K562 (cell line): ENCODE data around the gene GJE1. TPM values are rescaled to one million over a fixed set of nuclear protein-coding genes. Genes with fewer than 3 reads are reported as not detected.
A peak's percentile ranks its signal among the peaks of the same experiment; 100 is the strongest.

Source experiments
- ATF1 ChIP-seq, 2 experiments: fragments of 450-650 bp in 1 of 2; IDR thresholded peaks; 2 replicates each; pipeline ENCODE4 v1.6.1; 2016; ENCODE audit warnings: missing compliant biosample characterization in 1 of 2, missing genetic modification characterization in 1 of 2
- FOSL1 ChIP-seq: fragments of 200-800 bp; sonication (Bioruptor generic); conservative IDR thresholded peaks from 2 replicates; pipeline ENCODE4 v1.6.1; 2016; ENCODE audit warnings: missing genetic modification characterization, missing compliant biosample characterization
- HNRNPUL1 ChIP-seq: fragments of 200-400 bp; formaldehyde crosslinking; IDR thresholded peaks from 2 replicates; pipeline ENCODE4 v1.6.1; 2017; ENCODE audit warnings: low read length
- MCM2 ChIP-seq: fragments of 450-650 bp; IDR thresholded peaks from 2 replicates; pipeline ENCODE4 v1.6.1; 2017; ENCODE audit warnings: low read depth, mild to moderate bottlenecking
- MYBL2 ChIP-seq, 2 experiments: fragments of 450-650 bp in 1 of 2; sonication (generic) in 1 of 2; formaldehyde crosslinking in 1 of 2; IDR thresholded peaks; 2 replicates each; pipeline versions ENCODE4 v1.6.1 to v1.8.1; 2017 to 2022; ENCODE audit warnings: borderline replicate concordance in 1 of 2, inconsistent platforms in 1 of 2, low read depth in 1 of 2, mild to moderate bottlenecking in 1 of 2, missing genetic modification reagents in 1 of 2, moderate library complexity in 1 of 2
- MYC ChIP-seq, 2 experiments: fragments of 250-450 bp in 1 of 2; sonication (Bioruptor Pico) in 1 of 2; IDR thresholded peaks; 2 replicates each; pipeline versions ENCODE4 v1.5.1 to v1.6.1; 2012 to 2021; ENCODE audit warnings: low read depth in 2 of 2, borderline replicate concordance in 1 of 2, improper control_type of control experiment in 1 of 2, low read length in 1 of 2, mild to moderate bottlenecking in 1 of 2, moderate library complexity in 1 of 2
- NELFE ChIP-seq: IDR thresholded peaks from 2 replicates; pipeline ENCODE4 v1.6.1; 2011; ENCODE audit warnings: mild to moderate bottlenecking; ENCODE audit not compliant: insufficient read depth, insufficient read length
- PHB ChIP-seq: fragments of 250-450 bp; sonication (Bioruptor Pico); IDR thresholded peaks from 2 replicates; pipeline ENCODE4 v1.5.0; 2021
- PTRF ChIP-seq: fragments of 450-650 bp; IDR thresholded peaks from 2 replicates; pipeline ENCODE4 v1.6.1; 2016; ENCODE audit warnings: mild to moderate bottlenecking, missing genetic modification characterization, missing compliant biosample characterization
- SNRNP70 ChIP-seq: fragments of 200-400 bp; formaldehyde crosslinking; optimal IDR thresholded peaks from 2 replicates; pipeline ENCODE3; 2017; ENCODE audit warnings: low read depth, low read length
- STAT5A ChIP-seq: IDR thresholded peaks from 2 replicates; pipeline ENCODE4 v1.6.1; 2012; ENCODE audit warnings: low read length, inconsistent platforms, borderline replicate concordance
- ZBTB12 ChIP-seq: fragments of 250-450 bp; sonication (Bioruptor Pico); IDR thresholded peaks from 2 replicates; pipeline ENCODE4 v1.4.0; 2020
- ZNF217 ChIP-seq: sonication (generic); formaldehyde crosslinking; IDR thresholded peaks from 2 replicates; pipeline ENCODE4 v1.8.0; 2022; ENCODE audit warnings: mild to moderate bottlenecking, missing genetic modification reagents
- ZNF347 ChIP-seq: fragments of 450-650 bp; formaldehyde crosslinking; IDR thresholded peaks from 2 replicates; pipeline ENCODE4 v1.4.0; 2020; ENCODE audit warnings: low read depth, mild to moderate bottlenecking, moderate library complexity
- ZNF384 ChIP-seq: IDR thresholded peaks from 2 replicates; pipeline ENCODE4 v1.6.1; 2012; ENCODE audit warnings: low read depth, low read length, improper control_type of control experiment
- ZNF699 ChIP-seq: fragments of 250-450 bp; sonication (Bioruptor Pico); IDR thresholded peaks from 2 replicates; pipeline ENCODE4 v1.8.0; 2021; ENCODE audit warnings: mild to moderate bottlenecking, moderate library complexity; ENCODE audit not compliant: insufficient replicate concordance
- ZNF717 ChIP-seq: fragments of 250-450 bp; sonication (Bioruptor Pico); IDR thresholded peaks from 2 replicates; pipeline ENCODE4 v1.5.0; 2021
- ZNF764 ChIP-seq: fragments of 250-450 bp; sonication (Bioruptor Pico); IDR thresholded peaks from 2 replicates; pipeline ENCODE4 v1.4.0; 2020; ENCODE audit warnings: low read depth, mild to moderate bottlenecking, moderate library complexity
- polyA plus RNA-seq, 8 experiments: library from polyadenylated mRNA; depleted of rRNA in 4 of 8; stranded (reverse) in 5 of 8; unstranded in 3 of 8; fragments of >200 nt; fragmentation: Nextera tagmentation in 2 of 8; fragmentation: Illumina TruSeq in 1 of 8; extraction: Ambion mirVana in 2 of 8; extraction: Trizol in 1 of 8; gene quantifications; 2 replicates each; pipeline versions ENCODE4 v1.2.1 to v1.2.3, GENCODE V29; 2011 to 2014; ENCODE audit warnings: inconsistent platforms in 1 of 8, missing spikeins in 1 of 8
- total RNA-seq, 7 experiments: library from RNA; depleted of rRNA in 6 of 7; stranded (reverse); fragments of >200 nt in 6 of 7; fragmentation: Illumina TruSeq in 2 of 7; extraction: Trizol in 2 of 7; gene quantifications; 2 replicates each; pipeline versions ENCODE4 v1.2.1 to v1.2.3, GENCODE V29; 2011 to 2021; ENCODE audit warnings: low replicate concordance in 1 of 7
- TF ChIP-seq, protein P1 (sequence below): fragments of 150-350 bp; conservative IDR thresholded peaks from 2 replicates; pipeline ENCODE4 v1.6.1; 2014; ENCODE audit warnings: low read length
- TF ChIP-seq, protein P2 (sequence below): sonication (generic); formaldehyde crosslinking; IDR thresholded peaks from 2 replicates; pipeline ENCODE4 v1.8.1; 2022; ENCODE audit warnings: missing genetic modification reagents
- TF ChIP-seq, protein P3 (sequence below): conservative IDR thresholded peaks from 2 replicates; pipeline ENCODE4 v1.6.1; 2011; ENCODE audit warnings: low read depth, mild to moderate bottlenecking, low read length; ENCODE audit not compliant: control insufficient read depth

Gene GJE1
- total and polyA plus RNA-seq, 9 of the 15 experiments (the other 6 are each of a cell fraction or from before 2014, with no cell fraction given) = not detected

DNA sequence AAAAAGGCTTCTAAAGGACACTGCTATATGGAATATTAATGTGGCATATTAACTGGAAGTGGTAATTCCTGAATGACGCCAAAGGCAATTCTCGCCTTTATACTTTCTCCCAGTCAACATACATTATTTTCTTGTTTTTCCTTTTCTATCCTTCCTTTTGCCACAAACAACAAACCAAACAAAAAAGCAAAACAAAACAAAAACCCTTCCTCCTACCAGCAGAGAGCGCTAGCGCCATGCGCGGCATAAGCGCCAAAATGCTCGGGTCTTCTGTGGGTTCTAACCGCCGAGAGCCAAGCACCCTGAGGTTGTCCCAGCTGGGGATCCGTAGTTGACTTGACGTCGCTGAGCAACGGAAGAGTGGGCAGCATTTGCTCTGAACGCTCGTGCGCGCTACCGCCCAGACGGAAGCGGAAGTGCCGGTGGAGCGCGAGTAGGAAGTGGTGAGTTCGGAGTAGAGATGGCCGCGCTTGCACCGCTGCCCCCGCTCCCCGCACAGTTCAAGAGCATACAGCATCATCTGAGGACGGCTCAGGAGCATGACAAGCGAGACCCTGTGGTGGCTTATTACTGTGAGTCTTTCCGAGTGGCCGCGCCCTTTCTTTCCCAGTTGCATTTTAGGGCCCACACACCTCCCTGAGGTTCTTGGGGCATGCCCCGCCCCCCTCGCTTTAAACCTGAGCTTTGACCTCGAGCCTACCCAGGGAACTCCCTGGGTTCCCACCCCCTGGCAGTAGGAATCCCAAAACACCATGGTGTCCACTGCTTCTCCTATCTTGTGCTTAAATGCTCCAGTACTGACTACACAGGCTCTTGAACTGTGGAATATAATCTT lies 14.3 kb downstream of the GJE1 start, which contains the start of the genes NMBR and VTA1 (continued):
- TF ChIP-seq ZNF699 (CRISPR knock-in tag) (no peak), NELFE (no peak), MYC (IDR thresholded peaks at IDR 0.05; ENCODE audit: low read depth, low read length) (peak; percentile 88), MYC (CRISPR knock-in tag; IDR thresholded peaks at IDR 0.05; ENCODE audit: borderline replicate concordance, low read depth) (peak; percentile 69; the same call in 1 of the 2 replicates), SNRNP70 (no peak), PHB (CRISPR knock-in tag) (no peak), STAT5A (peak; percentile 37; the same call in 1 of the 2 replicates), ZNF764 (0 out of 2 replicates have a peak, but pooled peaks have one; percentile 9), ZNF217 (no peak), FOSL1 (tag) (peak; percentile 54), ZNF347 (CRISPR knock-in tag) (no peak), PTRF (no peak), MYBL2 (IDR thresholded peaks at IDR 0.05; ENCODE audit: low read depth) (peak; percentile 94), MYBL2 (CRISPR knock-in tag; IDR thresholded peaks at IDR 0.05; ENCODE audit: borderline replicate concordance) (no peak), ATF1 (CRISPR knock-in tag; IDR thresholded peaks at IDR 0.05) (no peak), ATF1 (tag; IDR thresholded peaks at IDR 0.05) (peak; percentile 90), ZBTB12 (CRISPR knock-in tag) (no peak), ZNF717 (CRISPR knock-in tag) (no peak), HNRNPUL1 (no peak), MCM2 (no peak), ZNF384 (no peak)
- TF ChIP-seq, protein P1, sequence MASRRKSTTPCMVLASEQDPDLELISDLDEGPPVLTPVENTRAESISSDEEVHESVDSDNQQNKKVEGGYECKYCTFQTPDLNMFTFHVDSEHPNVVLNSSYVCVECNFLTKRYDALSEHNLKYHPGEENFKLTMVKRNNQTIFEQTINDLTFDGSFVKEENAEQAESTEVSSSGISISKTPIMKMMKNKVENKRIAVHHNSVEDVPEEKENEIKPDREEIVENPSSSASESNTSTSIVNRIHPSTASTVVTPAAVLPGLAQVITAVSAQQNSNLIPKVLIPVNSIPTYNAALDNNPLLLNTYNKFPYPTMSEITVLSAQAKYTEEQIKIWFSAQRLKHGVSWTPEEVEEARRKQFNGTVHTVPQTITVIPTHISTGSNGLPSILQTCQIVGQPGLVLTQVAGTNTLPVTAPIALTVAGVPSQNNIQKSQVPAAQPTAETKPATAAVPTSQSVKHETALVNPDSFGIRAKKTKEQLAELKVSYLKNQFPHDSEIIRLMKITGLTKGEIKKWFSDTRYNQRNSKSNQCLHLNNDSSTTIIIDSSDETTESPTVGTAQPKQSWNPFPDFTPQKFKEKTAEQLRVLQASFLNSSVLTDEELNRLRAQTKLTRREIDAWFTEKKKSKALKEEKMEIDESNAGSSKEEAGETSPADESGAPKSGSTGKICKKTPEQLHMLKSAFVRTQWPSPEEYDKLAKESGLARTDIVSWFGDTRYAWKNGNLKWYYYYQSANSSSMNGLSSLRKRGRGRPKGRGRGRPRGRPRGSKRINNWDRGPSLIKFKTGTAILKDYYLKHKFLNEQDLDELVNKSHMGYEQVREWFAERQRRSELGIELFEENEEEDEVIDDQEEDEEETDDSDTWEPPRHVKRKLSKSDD = no peak
- TF ChIP-seq, protein P2, sequence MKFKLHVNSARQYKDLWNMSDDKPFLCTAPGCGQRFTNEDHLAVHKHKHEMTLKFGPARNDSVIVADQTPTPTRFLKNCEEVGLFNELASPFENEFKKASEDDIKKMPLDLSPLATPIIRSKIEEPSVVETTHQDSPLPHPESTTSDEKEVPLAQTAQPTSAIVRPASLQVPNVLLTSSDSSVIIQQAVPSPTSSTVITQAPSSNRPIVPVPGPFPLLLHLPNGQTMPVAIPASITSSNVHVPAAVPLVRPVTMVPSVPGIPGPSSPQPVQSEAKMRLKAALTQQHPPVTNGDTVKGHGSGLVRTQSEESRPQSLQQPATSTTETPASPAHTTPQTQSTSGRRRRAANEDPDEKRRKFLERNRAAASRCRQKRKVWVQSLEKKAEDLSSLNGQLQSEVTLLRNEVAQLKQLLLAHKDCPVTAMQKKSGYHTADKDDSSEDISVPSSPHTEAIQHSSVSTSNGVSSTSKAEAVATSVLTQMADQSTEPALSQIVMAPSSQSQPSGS (CRISPR knock-in tag) = no peak
- TF ChIP-seq, protein P3, sequence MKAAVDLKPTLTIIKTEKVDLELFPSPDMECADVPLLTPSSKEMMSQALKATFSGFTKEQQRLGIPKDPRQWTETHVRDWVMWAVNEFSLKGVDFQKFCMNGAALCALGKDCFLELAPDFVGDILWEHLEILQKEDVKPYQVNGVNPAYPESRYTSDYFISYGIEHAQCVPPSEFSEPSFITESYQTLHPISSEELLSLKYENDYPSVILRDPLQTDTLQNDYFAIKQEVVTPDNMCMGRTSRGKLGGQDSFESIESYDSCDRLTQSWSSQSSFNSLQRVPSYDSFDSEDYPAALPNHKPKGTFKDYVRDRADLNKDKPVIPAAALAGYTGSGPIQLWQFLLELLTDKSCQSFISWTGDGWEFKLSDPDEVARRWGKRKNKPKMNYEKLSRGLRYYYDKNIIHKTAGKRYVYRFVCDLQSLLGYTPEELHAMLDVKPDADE = peak; percentile 91
